HG02588 (cell line): ENCODE results near the gene ZNF451.

Source experiments
- ATAC-seq: cut with Tn5 transposase; IDR thresholded peaks from one replicate; pipeline ENCODE4 v1.9.1; 2021; ENCODE audit warnings: mild to moderate bottlenecking, moderate library complexity; ENCODE audit not compliant: unreplicated experiment

Gene ZNF451

GRCh38 chr6:57147955-57148858, 58.2 kb downstream of the ZNF451 start:
- ATAC-seq = no peak

- ATAC-seq = no peak
Observed at GRCh38 chr6:57158658-57159057, 68.7 kb downstream of the ZNF451 start.

GRCh38 chr6:57159127-57159526, 69.1 kb downstream of the ZNF451 start:
- ATAC-seq = no peak

GRCh38 chr6:57162028-57162427, 72.0 kb downstream of the ZNF451 start:
- no peak for ATAC-seq

- no peak for ATAC-seq
Observed at GRCh38 chr6:57162516-57162915, 72.5 kb downstream of the ZNF451 start.

GRCh38 chr6:57163956-57164355, 74.0 kb downstream of the ZNF451 start:
- no peak for ATAC-seq

GRCh38 chr6:57165080-57165479, 75.1 kb downstream of the ZNF451 start:
- no peak for ATAC-seq

- ATAC-seq = peak; percentile 89
Observed at GRCh38 chr6:57172136-57173055, 82.4 kb downstream of the ZNF451 start, which contains the start of gene BAG2. Gene BAG2 (plus strand): TSS chr6:57172326. CDS start chr6:57172698, 372 bp downstream.

- ATAC-seq = no peak
Observed at GRCh38 chr6:57173056-57173885, 83.3 kb downstream of the ZNF451 start.

GRCh38 chr6:57173886-57174510, 84.0 kb downstream of the ZNF451 start:
- ATAC-seq = no peak

GRCh38 chr6:57174511-57174907, 84.5 kb downstream of the ZNF451 start:
- no peak for ATAC-seq

- ATAC-seq = no peak
Observed at GRCh38 chr6:57177545-57178265, 87.7 kb downstream of the ZNF451 start.

- ATAC-seq = no peak
Observed at GRCh38 chr6:57180596-57180995, 90.6 kb downstream of the ZNF451 start.

GRCh38 chr6:57182017-57182432, 92.0 kb downstream of the ZNF451 start:
- no peak for ATAC-seq

GRCh38 chr6:57183336-57183735, 93.3 kb downstream of the ZNF451 start:
- no peak for ATAC-seq

GRCh38 chr6:57190140-57190539, 100.2 kb downstream of the ZNF451 start:
- no peak for ATAC-seq

- no peak for ATAC-seq
Observed at GRCh38 chr6:57193177-57193576, 103.2 kb downstream of the ZNF451 start.

GRCh38 chr6:57195457-57195856, 105.5 kb downstream of the ZNF451 start:
- ATAC-seq = no peak

- no peak for ATAC-seq
Observed at GRCh38 chr6:57198926-57199636, 109.1 kb downstream of the ZNF451 start.
